H1 (cell line): ENCODE measurements around the gene AKT1. TPM values are rescaled to one million over a fixed set of nuclear protein-coding genes. Genes with fewer than 3 reads are reported as not detected.

ENCODE experiments used
- CTCF ChIA-PET: fragments of 300-600 bp; sonication (Branson Sonifier 250); formaldehyde crosslinking; loops from one replicate; lab custom pipeline; 2021; ENCODE audit not compliant: partially characterized antibody; lab: Charles Lee
- POLR2A ChIA-PET: fragments of 300-600 bp; sonication (Branson Sonifier 250); formaldehyde crosslinking; loops from one replicate; lab custom pipeline; 2021; ENCODE audit warnings: inconsistent platforms; ENCODE audit not compliant: partially characterized antibody; lab: Charles Lee
- DNase-seq, 2 experiments: peaks; one replicate each; pipeline versions ENCODE4 v3.0.0 to v3.0.0-alpha.2; 2010 to 2022; ENCODE audit warnings: low spot score in 2 of 2, low read depth in 1 of 2, mixed read lengths in 1 of 2
- FAIRE-seq: peaks from 2 replicates; lab custom pipeline; 2011; peaks lifted over from hg19 to GRCh38; lab: Jason Lieb, UNC
- H2AFZ ChIP-seq: 2 replicates; pipeline ENCODE4 v1.8.1; 2012; ENCODE audit warnings: low read length, inconsistent platforms
- H2AK5ac ChIP-seq: 2 replicates; pipeline ENCODE4 v1.6.1; 2013; ENCODE audit warnings: low read depth, low read length
- H2BK120ac ChIP-seq: replicated peaks from 2 replicates; pipeline ENCODE3; 2013; ENCODE audit warnings: low read depth, low read length, inconsistent platforms
- H2BK12ac ChIP-seq: 2 replicates; pipeline ENCODE4 v1.6.1; 2013; ENCODE audit warnings: low read depth, low read length
- H2BK15ac ChIP-seq: 2 replicates; pipeline ENCODE4 v1.6.1; 2013; ENCODE audit warnings: low read length
- H2BK20ac ChIP-seq: 2 replicates; pipeline ENCODE4 v1.6.1; 2013; ENCODE audit warnings: low read length
- H2BK5ac ChIP-seq: 2 replicates; pipeline ENCODE4 v1.6.1; 2013; ENCODE audit warnings: low read depth, low read length
- H3K14ac ChIP-seq: 2 replicates; pipeline ENCODE4 v1.6.1; 2013; ENCODE audit warnings: inconsistent platforms; ENCODE audit not compliant: insufficient read length
- H3K18ac ChIP-seq: 2 replicates; pipeline ENCODE4 v1.6.1; 2013; ENCODE audit warnings: low read length; ENCODE audit errors: extremely low read depth
- H3K23ac ChIP-seq: 2 replicates; pipeline ENCODE4 v1.6.1; 2013; ENCODE audit warnings: inconsistent platforms; ENCODE audit not compliant: insufficient read length
- H3K23me2 ChIP-seq: 2 replicates; pipeline ENCODE4 v1.6.1; 2013; ENCODE audit warnings: low read depth, low read length
- H3K27ac ChIP-seq: 2 replicates; pipeline ENCODE4 v1.6.1; 2011; ENCODE audit warnings: low read depth, low read length, inconsistent platforms
- H3K27me3 ChIP-seq, 4 experiments: replicated peaks in 1 of 4; 1 replicate in 1 of 4; 2 replicates in 3 of 4; pipeline versions ENCODE4 v1.6.1 to v1.8.1; 2011 to 2013; ENCODE audit warnings: low read length in 3 of 4, mild to moderate bottlenecking in 3 of 4, inconsistent platforms in 2 of 4, mixed read lengths in 2 of 4, moderate library complexity in 1 of 4; ENCODE audit not compliant: control insufficient read depth in 3 of 4, insufficient read depth in 3 of 4; ENCODE audit errors: extremely low read depth in 1 of 4
- H3K36me3 ChIP-seq, 4 experiments: 2 replicates each; pipeline versions ENCODE4 v1.6.1 to v1.8.1; 2011 to 2013; ENCODE audit warnings: mild to moderate bottlenecking in 4 of 4, low read length in 3 of 4, moderate library complexity in 2 of 4, control low read depth in 1 of 4, inconsistent platforms in 1 of 4; ENCODE audit not compliant: insufficient read depth in 4 of 4, control insufficient read depth in 2 of 4
- H3K4ac ChIP-seq: replicated peaks from 2 replicates; pipeline ENCODE3; 2013; ENCODE audit warnings: low read length, low read depth, mixed read lengths, inconsistent platforms; ENCODE audit not compliant: insufficient read length
- H3K4me1 ChIP-seq, 4 experiments: replicated peaks in 1 of 4; 1 replicate in 1 of 4; 2 replicates in 3 of 4; pipeline versions ENCODE4 v1.6.1 to v1.8.1; 2011 to 2013; ENCODE audit warnings: low read length in 3 of 4, inconsistent platforms in 2 of 4, mixed read lengths in 1 of 4; ENCODE audit not compliant: insufficient read depth in 4 of 4, control insufficient read depth in 3 of 4
- H3K4me2 ChIP-seq, 2 experiments: 2 replicates each; pipeline versions ENCODE4 v1.6.1 to v1.8.1; 2011 to 2013; ENCODE audit warnings: low read depth in 2 of 2, low read length in 2 of 2, control low read depth in 1 of 2, inconsistent platforms in 1 of 2, mild to moderate bottlenecking in 1 of 2; ENCODE audit not compliant: insufficient read depth in 1 of 2
- H3K4me3 ChIP-seq, 4 experiments: fragments of 200-600, 300-600 bp in 1 of 4; sonication (generic), shearing (Covaris generic), sonication (Bioruptor Twin) in 1 of 4; 2 replicates each; pipeline versions ENCODE4 v1.5.1 to v1.8.1; 2011 to 2016; ENCODE audit warnings: low read length in 4 of 4, low read depth in 3 of 4, control low read depth in 2 of 4, inconsistent platforms in 2 of 4, mild to moderate bottlenecking in 2 of 4, mixed read lengths in 1 of 4, moderate library complexity in 1 of 4; ENCODE audit not compliant: insufficient read depth in 2 of 4; ENCODE audit errors: extremely low read depth in 1 of 4
- H3K56ac ChIP-seq: replicated peaks from 2 replicates; pipeline ENCODE3; 2013; ENCODE audit warnings: low read depth, mild to moderate bottlenecking, mixed read lengths, low read length, inconsistent platforms; ENCODE audit not compliant: insufficient read length
- H3K79me1 ChIP-seq: 2 replicates; pipeline ENCODE4 v1.6.1; 2013; ENCODE audit warnings: low read depth, low read length, control low read depth
- H3K79me2 ChIP-seq, 2 experiments: 2 replicates each; pipeline versions ENCODE4 v1.6.1 to v1.8.1; 2012 to 2013; ENCODE audit warnings: low read length in 2 of 2, mild to moderate bottlenecking in 2 of 2, inconsistent platforms in 1 of 2; ENCODE audit not compliant: insufficient read depth in 2 of 2, control insufficient read depth in 1 of 2
- H3K9ac ChIP-seq, 4 experiments: replicated peaks in 1 of 4; 1 replicate in 1 of 4; 2 replicates in 3 of 4; pipeline versions ENCODE4 v1.6.1 to v1.8.1; 2011 to 2013; ENCODE audit warnings: low read depth in 3 of 4, low read length in 3 of 4, control low read depth in 2 of 4, mild to moderate bottlenecking in 2 of 4, moderate library complexity in 2 of 4, inconsistent platforms in 1 of 4; ENCODE audit errors: extremely low read depth in 1 of 4
- H3K9me3 ChIP-seq, 2 experiments: 2 replicates each; pipeline versions ENCODE4 v1.6.1 to v1.8.1; 2012 to 2013; ENCODE audit warnings: mild to moderate bottlenecking in 2 of 2, moderate library complexity in 2 of 2, control low read depth in 1 of 2, inconsistent platforms in 1 of 2, low read depth in 1 of 2, low read length in 1 of 2, mixed read lengths in 1 of 2; ENCODE audit not compliant: insufficient read depth in 2 of 2
- H4K20me1 ChIP-seq, 2 experiments: replicated peaks in 1 of 2; 2 replicates each; pipeline versions ENCODE3 to v1.8.1; 2011 to 2013; ENCODE audit warnings: inconsistent platforms in 2 of 2, low read length in 2 of 2, mild to moderate bottlenecking in 1 of 2; ENCODE audit not compliant: insufficient read depth in 2 of 2, control insufficient read depth in 1 of 2
- H4K5ac ChIP-seq: 2 replicates; pipeline ENCODE4 v1.6.1; 2013; ENCODE audit warnings: low read length, low read depth, mixed read lengths, inconsistent platforms; ENCODE audit not compliant: insufficient read length
- H4K8ac ChIP-seq: 2 replicates; pipeline ENCODE4 v1.8.0; 2013; ENCODE audit warnings: mild to moderate bottlenecking, moderate library complexity, low read length, inconsistent platforms; ENCODE audit not compliant: insufficient read depth; ENCODE audit errors: extremely low read depth
- H4K91ac ChIP-seq: replicated peaks from 2 replicates; pipeline ENCODE3; 2013; ENCODE audit warnings: low read length, mixed read lengths, inconsistent platforms; ENCODE audit not compliant: insufficient read length
- RAD21 ChIP-seq, 2 experiments: IDR thresholded peaks in 1 of 2; conservative IDR thresholded peaks in 1 of 2; 2 replicates each; pipeline ENCODE4 v1.6.1; 2011; ENCODE audit warnings: low read depth in 2 of 2, low read length in 2 of 2, improper control_type of control experiment in 1 of 2, inconsistent platforms in 1 of 2, mild to moderate bottlenecking in 1 of 2, moderate library complexity in 1 of 2
- whole genome bisulfite sequencing, 2 experiments: shearing (Covaris generic) in 1 of 2; methylation state at CpG; one replicate each; pipeline versions ENCODE4 v1.1.6 to v1.1.7; 2013 to 2015; ENCODE audit warnings: low lambda C conversion rate in 2 of 2, mixed read lengths in 2 of 2, inconsistent platforms in 1 of 2, low coverage in 1 of 2, missing lambda C conversion rate in 1 of 2; ENCODE audit not compliant: insufficient replicate concordance in 2 of 2, insufficient coverage in 1 of 2, insufficient read length in 1 of 2; ENCODE audit errors: extremely low coverage in 1 of 2, missing lambda C conversion rate in 1 of 2; 5-methylcytosine and 5-hydroxymethylcytosine counted together
- polyA plus RNA-seq, 7 experiments: library from polyadenylated mRNA; depleted of rRNA in 3 of 7; stranded (reverse) in 5 of 7; unstranded in 2 of 7; fragments of >200 nt in 5 of 7; fragments of 200-250 nt in 2 of 7; gene quantifications; 1 replicate in 5 of 7; 2 replicates in 1 of 7; 4 replicates in 1 of 7; pipeline versions ENCODE4 v1.2.1 to v1.2.3, GENCODE V29; 2011 to 2013; ENCODE audit warnings: missing spikeins in 2 of 7, mixed read lengths in 2 of 7
- total RNA-seq: library from RNA; stranded (reverse); fragmentation: NEBNext Ultra II Directional; extraction: Animal tissue kit (Norgen Biotek cat#: 25700); gene quantifications from 2 replicates; pipeline ENCODE4 v1.2.1, GENCODE V29; 2021

AKT1 gene
- total and polyA plus RNA-seq, 2 of the 8 experiments (the other 6 are each of a cell fraction or from before 2014, with no cell fraction given), result 68.1 to 71.5 TPM

- H2BK12ac ChIP-seq, result no peak overlapping the region
- H3K9me3 ChIP-seq, result no peaks in the 10 kb centered on the region
- H3K79me1 ChIP-seq, result peaks cover 2% of the 10 kb centered on the region; the same call in 1 of the 2 replicates
- no peak overlapping the region for H4K5ac ChIP-seq
- H3K27ac ChIP-seq, result no peak overlapping the region
- H3K18ac ChIP-seq, result no peak overlapping the region
- FAIRE-seq (no peak), DNase-seq (no peak)
- peaks cover 6% of the 10 kb centered on the region; the same call in 1 of the 2 replicates for H3K23me2 ChIP-seq
- no peak overlapping the region for H3K56ac ChIP-seq
- no peak overlapping the region for H2AFZ ChIP-seq
- no peaks in the 10 kb centered on the region for H3K79me2 ChIP-seq
- ChIA-PET POLR2A (interaction anchor here (0.6 to 1.3 kb wide), 2 partner anchors 34 to 81 kb away, joined by 3 read pairs; no protein-coding TSS in a partner anchor), CTCF (interaction anchor here (0.6 to 1.4 kb wide), 2 partner anchors 11 to 44 kb away, joined by 3 to 5 read pairs; no protein-coding TSS in a partner anchor)
- no peak overlapping the region for H3K4ac ChIP-seq
- H2BK15ac ChIP-seq, result no peak overlapping the region
- peaks cover 0 to 5% of the 10 kb centered on the region in 2 experiments for H4K20me1 ChIP-seq
- H3K4me3 ChIP-seq, result no peak overlapping the region
- H2BK120ac ChIP-seq, result no peak overlapping the region
- H3K4me1 ChIP-seq, result 0 out of 7 replicates have a peak, but pooled peaks cover 0 to 2% (median 0%) of the 10 kb centered on the region in 4 experiments
- H4K91ac ChIP-seq, result no peak overlapping the region
- H2BK5ac ChIP-seq, result no peak overlapping the region
- no peak overlapping the region for H3K14ac ChIP-seq
- no peaks in the 10 kb centered on the region for H3K36me3 ChIP-seq
- no peaks in the 10 kb centered on the region; a peak in 1 of 7 replicates for H3K27me3 ChIP-seq
- no peak overlapping the region for H3K23ac ChIP-seq
- no peak overlapping the region for H2BK20ac ChIP-seq
- no peak overlapping the region for H4K8ac ChIP-seq
- H3K9ac ChIP-seq, result no peak overlapping the region
- no peak overlapping the region for H3K4me2 ChIP-seq
- no peak overlapping the region for H2AK5ac ChIP-seq
- WGBS, 2 experiments, result 87% methylated on average over 11 of the region's 11 CpGs; no CpG with 5 or more reads in 1 of the 2 experiments
- no peak for TF ChIP-seq RAD21 (IDR thresholded peaks at IDR 0.05 in 1 of 2, conservative IDR thresholded peaks at IDR 0.05 in 1 of 2; ENCODE audit: low read depth in 2 of 2, low read length in 2 of 2)
These were observed 14.8 kb upstream of the AKT1 start for GRCh38 chr14:104810316-104810715.
